Measurements from ENCODE around the gene SEPTIN8. TPM values are rescaled to one million over a fixed set of nuclear protein-coding genes. Genes with fewer than 3 reads are reported as not detected.

The SEPTIN8 gene
- total and polyA plus RNA-seq, 10 of the 15 experiments (the other 5 are each of a cell fraction or from before 2014, with no cell fraction given): 6.1 to 96.1 (median 29.4) TPM

DNA sequence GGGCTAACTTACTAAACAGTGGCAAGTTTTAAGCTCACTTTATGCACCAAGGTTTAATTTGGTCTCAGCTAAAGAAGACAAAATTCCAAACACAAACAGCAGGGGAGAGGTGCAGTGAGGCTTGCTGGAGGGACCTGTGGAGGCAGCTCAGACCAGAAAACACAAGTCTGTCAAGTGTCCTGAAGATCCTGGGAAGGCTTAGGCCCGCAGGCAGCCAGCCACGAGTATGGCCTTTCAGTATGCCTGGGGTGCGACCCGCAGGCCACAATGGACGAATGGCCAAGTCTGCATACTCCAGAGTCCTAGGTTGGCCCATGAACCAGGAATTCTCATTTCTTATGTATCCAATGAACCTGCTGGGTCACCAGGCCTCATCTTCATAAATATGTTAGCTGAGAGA is 20.5 kb downstream of the SEPTIN8 start:
- Histone ChIP-seq H3K36me3 (ENCODE audit: control insufficient read depth in 2 of 2, insufficient read depth in 2 of 2, low read length in 1 of 2) (peaks cover 6 to 12% of the 10 kb centered on the region in 2 experiments), H4K20me1 (ENCODE audit: control insufficient read depth, insufficient read depth) (no peaks in the 10 kb centered on the region), H3K4me3 (no peak overlapping the region), H3K9ac (ENCODE audit: control insufficient read depth, insufficient read depth, low read length) (no peak overlapping the region), H3K79me2 (ENCODE audit: control insufficient read depth, insufficient read depth, low read length) (no peaks in the 10 kb centered on the region; the same call in 1 of the 2 replicates), H3K4me2 (ENCODE audit: control insufficient read depth, insufficient read depth) (no peak overlapping the region), H2AFZ (ENCODE audit: control insufficient read depth, low read depth, low read length) (no peak overlapping the region), H3K4me1 (ENCODE audit: control insufficient read depth, insufficient read depth, low read length) (peaks cover 7% of the 10 kb centered on the region), H3K9me3 (replicated peaks; ENCODE audit: control insufficient read depth, insufficient read depth, low read length) (no peaks in the 10 kb centered on the region), H3K27me3 (replicated peaks in 1 of 2; ENCODE audit: control insufficient read depth in 2 of 2, insufficient read depth in 2 of 2, low read length in 1 of 2) (no peaks in the 10 kb centered on the region), H3K27ac (ENCODE audit: control insufficient read depth, insufficient read depth) (no peak overlapping the region)
- in situ Hi-C loops (cut with MboI) (no loop called here), intact Hi-C loops (cut with micrococcal nuclease; ENCODE audit: unreplicated experiment) (no loop called here)
- no TSS peak for BruUV-seq (replicated peaks)
- ChIA-PET SMC1A (ENCODE audit: uncharacterized antibody, unreplicated experiment) (interaction anchor here (0.8 to 11.1 kb wide), 8 partner anchors 8 to 65 kb away, joined by 3 to 129 read pairs (median 6); partner anchors contain the start of gene SEPTIN8), CTCF (interaction anchor here (1.1 to 7.4 kb wide), 4 partner anchors 9 to 230 kb away, joined by 3 to 136 read pairs (median 26); partner anchors contain the start of gene CCNI2), POLR2A (interaction anchor here (1.0 to 9.6 kb wide), 3 partner anchors 11 to 304 kb away, joined by 3 to 56 read pairs (median 3); partner anchors contain the start of gene SEPTIN8), RAD21 (ENCODE audit: unreplicated experiment) (interaction anchor here (1.2 to 4.0 kb wide), 3 partner anchors 10 to 63 kb away, joined by 5 to 42 read pairs (median 12); partner anchors contain the start of gene CCNI2)
- no peak for TF ChIP-seq ZBTB11 (CRISPR knock-in tag; IDR thresholded peaks at IDR 0.05)
- TF ChIP-seq, protein P1, sequence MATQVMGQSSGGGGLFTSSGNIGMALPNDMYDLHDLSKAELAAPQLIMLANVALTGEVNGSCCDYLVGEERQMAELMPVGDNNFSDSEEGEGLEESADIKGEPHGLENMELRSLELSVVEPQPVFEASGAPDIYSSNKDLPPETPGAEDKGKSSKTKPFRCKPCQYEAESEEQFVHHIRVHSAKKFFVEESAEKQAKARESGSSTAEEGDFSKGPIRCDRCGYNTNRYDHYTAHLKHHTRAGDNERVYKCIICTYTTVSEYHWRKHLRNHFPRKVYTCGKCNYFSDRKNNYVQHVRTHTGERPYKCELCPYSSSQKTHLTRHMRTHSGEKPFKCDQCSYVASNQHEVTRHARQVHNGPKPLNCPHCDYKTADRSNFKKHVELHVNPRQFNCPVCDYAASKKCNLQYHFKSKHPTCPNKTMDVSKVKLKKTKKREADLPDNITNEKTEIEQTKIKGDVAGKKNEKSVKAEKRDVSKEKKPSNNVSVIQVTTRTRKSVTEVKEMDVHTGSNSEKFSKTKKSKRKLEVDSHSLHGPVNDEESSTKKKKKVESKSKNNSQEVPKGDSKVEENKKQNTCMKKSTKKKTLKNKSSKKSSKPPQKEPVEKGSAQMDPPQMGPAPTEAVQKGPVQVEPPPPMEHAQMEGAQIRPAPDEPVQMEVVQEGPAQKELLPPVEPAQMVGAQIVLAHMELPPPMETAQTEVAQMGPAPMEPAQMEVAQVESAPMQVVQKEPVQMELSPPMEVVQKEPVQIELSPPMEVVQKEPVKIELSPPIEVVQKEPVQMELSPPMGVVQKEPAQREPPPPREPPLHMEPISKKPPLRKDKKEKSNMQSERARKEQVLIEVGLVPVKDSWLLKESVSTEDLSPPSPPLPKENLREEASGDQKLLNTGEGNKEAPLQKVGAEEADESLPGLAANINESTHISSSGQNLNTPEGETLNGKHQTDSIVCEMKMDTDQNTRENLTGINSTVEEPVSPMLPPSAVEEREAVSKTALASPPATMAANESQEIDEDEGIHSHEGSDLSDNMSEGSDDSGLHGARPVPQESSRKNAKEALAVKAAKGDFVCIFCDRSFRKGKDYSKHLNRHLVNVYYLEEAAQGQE (IDR thresholded peaks at IDR 0.05; ENCODE audit: low read depth, low read length): no peak
- 83% methylated on average over 5 of the region's 5 CpGs for WGBS (ENCODE audit: insufficient coverage, insufficient replicate concordance, low lambda C conversion rate, missing lambda C conversion rate)
- ATAC-seq: no peak
- no peak for DNase-seq (ENCODE audit: low read depth, low spot score)
- no peak for FAIRE-seq

Data from GM12878 (cell line).